Measurements from ENCODE around the gene BCKDHB. TPM values are rescaled to one million over a fixed set of nuclear protein-coding genes. Genes with fewer than 3 reads are reported as not detected.

Gene BCKDHB
- polyA plus RNA-seq, 1 donor (not counting 4 experiments of a cell fraction or from before 2014, with no cell fraction given): 20.9 TPM

- Histone ChIP-seq H3K27ac (ENCODE audit: control insufficient read depth, insufficient read depth, low read length) (no peak overlapping the region), H3K9me3 (ENCODE audit: control insufficient read depth, low read depth, low read length) (no peaks in the 10 kb centered on the region), H3K27me3 (ENCODE audit: control insufficient read depth, extremely low read depth, insufficient read depth, low read length) (no peaks in the 10 kb centered on the region), H2AFZ (ENCODE audit: control insufficient read depth, low read length) (no peak overlapping the region), H3K36me3 (ENCODE audit: control insufficient read depth in 2 of 2, extremely low read depth in 1 of 2, insufficient read depth in 2 of 2, low read length in 2 of 2) (no peaks in the 10 kb centered on the region), H3K9me1 (ENCODE audit: control insufficient read depth, extremely low read depth, insufficient read depth, low read length) (no peaks in the 10 kb centered on the region), H3K9ac (ENCODE audit: control insufficient read depth, extremely low read depth, insufficient read depth, low read length) (no peak overlapping the region), H3K4me1 (ENCODE audit: control insufficient read depth, extremely low read depth, insufficient read depth, low read length) (peaks cover 6% of the 10 kb centered on the region), H3K4me3 (ENCODE audit: control insufficient read depth in 2 of 3, extremely low read depth in 1 of 3, insufficient read depth in 2 of 3, low read depth in 1 of 3, low read length in 3 of 3) (no peak overlapping the region), H4K20me1 (ENCODE audit: control insufficient read depth, extremely low read depth, insufficient read depth, low read length) (no peaks in the 10 kb centered on the region), H3K79me2 (ENCODE audit: control insufficient read depth, insufficient read depth, low read length) (no peaks in the 10 kb centered on the region), H3K4me2 (ENCODE audit: control insufficient read depth, extremely low read depth, insufficient read depth, low read depth, low read length) (no peak overlapping the region)
- FAIRE-seq (no peak), DNase-seq (ENCODE audit: low read depth, low spot score) (no peak)
- dilution Hi-C loops (cut with MboI; ENCODE audit: extremely low pct_ligation_motif_present, low sequenced_read_pairs): no loop called here
- TF ChIP-seq EZH2 (IDR thresholded peaks at IDR 0.05; ENCODE audit: low read length) (no peak), CTCF (optimal IDR thresholded peaks at IDR 0.05 in 1 of 3, IDR thresholded peaks at IDR 0.05 in 1 of 3, conservative IDR thresholded peaks at IDR 0.05 in 1 of 3; ENCODE audit: extremely low read depth in 1 of 3, insufficient read depth in 2 of 3, low read length in 3 of 3) (no peak)
These were observed 36.1 kb downstream of the BCKDHB start for GRCh38 chr6:80142586-80142985.

GRCh38 chr6:80143419-80143937, 37.0 kb downstream of the BCKDHB start:
- no peak overlapping the region for H3K27ac ChIP-seq (ENCODE audit: control insufficient read depth, insufficient read depth, low read length)
- TF ChIP-seq EZH2 (IDR thresholded peaks at IDR 0.05; ENCODE audit: low read length) (no peak), CTCF (optimal IDR thresholded peaks at IDR 0.05 in 1 of 3, IDR thresholded peaks at IDR 0.05 in 1 of 3, conservative IDR thresholded peaks at IDR 0.05 in 1 of 3; ENCODE audit: extremely low read depth in 1 of 3, insufficient read depth in 2 of 3, low read length in 3 of 3) (no peak)
- H3K9ac ChIP-seq (ENCODE audit: control insufficient read depth, extremely low read depth, insufficient read depth, low read length): no peak overlapping the region
- H3K9me3 ChIP-seq (ENCODE audit: control insufficient read depth, low read depth, low read length): no peaks in the 10 kb centered on the region
- H4K20me1 ChIP-seq (ENCODE audit: control insufficient read depth, extremely low read depth, insufficient read depth, low read length): no peaks in the 10 kb centered on the region
- H3K36me3 ChIP-seq (ENCODE audit: control insufficient read depth in 2 of 2, extremely low read depth in 1 of 2, insufficient read depth in 2 of 2, low read length in 2 of 2): no peaks in the 10 kb centered on the region
- no peaks in the 10 kb centered on the region for H3K79me2 ChIP-seq (ENCODE audit: control insufficient read depth, insufficient read depth, low read length)
- no peak overlapping the region for H3K4me2 ChIP-seq (ENCODE audit: control insufficient read depth, extremely low read depth, insufficient read depth, low read depth, low read length)
- FAIRE-seq (peak; percentile 88), DNase-seq (ENCODE audit: low read depth, low spot score) (no peak)
- no peaks in the 10 kb centered on the region for H3K9me1 ChIP-seq (ENCODE audit: control insufficient read depth, extremely low read depth, insufficient read depth, low read length)
- no peak overlapping the region for H2AFZ ChIP-seq (ENCODE audit: control insufficient read depth, low read length)
- no peaks in the 10 kb centered on the region for H3K27me3 ChIP-seq (ENCODE audit: control insufficient read depth, extremely low read depth, insufficient read depth, low read length)
- peaks cover 6% of the 10 kb centered on the region for H3K4me1 ChIP-seq (ENCODE audit: control insufficient read depth, extremely low read depth, insufficient read depth, low read length)
- dilution Hi-C loops (cut with MboI; ENCODE audit: extremely low pct_ligation_motif_present, low sequenced_read_pairs): no loop called here
- no peak overlapping the region for H3K4me3 ChIP-seq (ENCODE audit: control insufficient read depth in 2 of 3, extremely low read depth in 1 of 3, insufficient read depth in 2 of 3, low read depth in 1 of 3, low read length in 3 of 3)
